K562 (cell line): Measurements from ENCODE around the gene CPED1. TPM values are rescaled to one million over a fixed set of nuclear protein-coding genes. Genes with fewer than 3 reads are reported as not detected.
A peak's percentile ranks its signal among the peaks of the same experiment; 100 is the strongest.

Source experiments
- ATAC-seq: fragments of 200-7000 bp; cut with Tn5 transposase; 3 replicates; pipeline ENCODE4 v1.9.1; 2020; ENCODE audit warnings: moderate library complexity
- BruUV-seq: library from RNA; stranded (reverse); fragments of 400-500 nt; replicated peaks from 2 replicates; lab custom pipeline; 2021; lab: Mats Ljungman, UMichigan
- CTCF ChIA-PET: fragments of 300-600 bp; formaldehyde crosslinking; extraction: SDS; loops from one replicate; lab custom pipeline; 2021; ENCODE audit warnings: low intra/inter-chr PET ratio; lab: Yijun Ruan, JAX
- POLR2A ChIA-PET: fragments of 300-600, 350-650 bp; sonication (Branson Sonifier 250); formaldehyde crosslinking; extraction: SDS; loops from one replicate; lab custom pipeline; 2021; ENCODE audit warnings: antibody characterized with exemption, inconsistent platforms; lab: Yijun Ruan, JAX
- DNase-seq, 4 experiments: peaks; one replicate each; pipeline versions ENCODE4 v3.0.0 to v3.0.0-alpha.2; 2011 to 2018; ENCODE audit warnings: low spot score in 3 of 4, mixed read lengths in 3 of 4; ENCODE audit errors: extremely low read depth in 1 of 4
- FAIRE-seq: peaks from 2 replicates; lab custom pipeline; 2011; peaks lifted over from hg19 to GRCh38; lab: Jason Lieb, UNC
- H2AFZ ChIP-seq: 2 replicates; pipeline ENCODE4 v1.6.0; 2011; ENCODE audit warnings: low read depth, low read length, control low read depth, inconsistent platforms
- H3K27ac ChIP-seq: fragments of 200-600 bp; 3 replicates; pipeline ENCODE4 v1.8.0; 2011; ENCODE audit warnings: low read depth, mild to moderate bottlenecking, control low read depth, inconsistent platforms, low read length, moderate library complexity, mixed read lengths; ENCODE audit errors: extremely low read depth
- H3K27me3 ChIP-seq, 2 experiments: fragments of 300-600 bp in 1 of 2; 2 replicates in 1 of 2; 3 replicates in 1 of 2; pipeline versions ENCODE4 v1.6.0 to v1.8.0; 2011; ENCODE audit warnings: inconsistent platforms in 2 of 2, low read length in 2 of 2, mild to moderate bottlenecking in 1 of 2, mixed read lengths in 1 of 2, moderate library complexity in 1 of 2; ENCODE audit not compliant: control insufficient read depth in 2 of 2, insufficient read depth in 2 of 2
- H3K36me3 ChIP-seq: fragments of 300-600 bp; 3 replicates; pipeline ENCODE4 v1.8.0; 2011; ENCODE audit warnings: mild to moderate bottlenecking, low read length, inconsistent platforms; ENCODE audit not compliant: control insufficient read depth, insufficient read depth
- H3K4me1 ChIP-seq, 2 experiments: fragments of 200-600 bp in 1 of 2; replicated peaks in 1 of 2; 2 replicates in 1 of 2; 3 replicates in 1 of 2; pipeline versions ENCODE4 v1.5.1 to v1.8.0; 2011; ENCODE audit warnings: inconsistent platforms in 2 of 2, low read length in 2 of 2, mild to moderate bottlenecking in 1 of 2, mixed read lengths in 1 of 2, moderate library complexity in 1 of 2; ENCODE audit not compliant: control insufficient read depth in 2 of 2, insufficient read depth in 2 of 2
- H3K4me2 ChIP-seq: 2 replicates; pipeline ENCODE4 v1.6.1; 2011; ENCODE audit warnings: low read length, control low read depth, inconsistent platforms, mixed read lengths; ENCODE audit not compliant: insufficient read depth
- H3K4me3 ChIP-seq: fragments of 200-600 bp; sonication (generic), shearing (Covaris generic); 2 replicates; pipeline ENCODE4 v1.5.1; 2016; ENCODE audit warnings: control low read depth, inconsistent platforms
- H3K79me2 ChIP-seq: fragments of 200-600 bp; 3 replicates; pipeline ENCODE4 v1.8.0; 2011; ENCODE audit warnings: low read length, inconsistent platforms; ENCODE audit not compliant: control insufficient read depth, insufficient read depth
- H3K9ac ChIP-seq, 2 experiments: 2 replicates each; pipeline versions ENCODE4 v1.6.0 to v1.6.1; 2011; ENCODE audit warnings: low read depth in 2 of 2, low read length in 2 of 2, control low read depth in 1 of 2, inconsistent platforms in 1 of 2, mild to moderate bottlenecking in 1 of 2, mixed read lengths in 1 of 2; ENCODE audit not compliant: insufficient read depth in 1 of 2
- H3K9me1 ChIP-seq: one replicate; pipeline ENCODE4 v1.6.0; 2011; ENCODE audit warnings: inconsistent platforms, mild to moderate bottlenecking, low read length, moderate library complexity; ENCODE audit not compliant: control insufficient read depth, insufficient read depth
- H3K9me3 ChIP-seq: replicated peaks from 2 replicates; pipeline ENCODE4 v1.5.1; 2011; ENCODE audit warnings: low read depth, low read length, inconsistent platforms; ENCODE audit not compliant: control insufficient read depth, insufficient read depth
- H4K20me1 ChIP-seq: replicated peaks from 2 replicates; pipeline ENCODE4 v1.6.1; 2011; ENCODE audit warnings: low read length, inconsistent platforms, mixed read lengths; ENCODE audit not compliant: control insufficient read depth, insufficient read depth
- ATF1 ChIP-seq, 2 experiments: fragments of 450-650 bp in 1 of 2; IDR thresholded peaks; 2 replicates each; pipeline ENCODE4 v1.6.1; 2016; ENCODE audit warnings: missing compliant biosample characterization in 1 of 2, missing genetic modification characterization in 1 of 2
- GABPA ChIP-seq: fragments of 200-800 bp; sonication (Bioruptor generic); conservative IDR thresholded peaks from 2 replicates; pipeline ENCODE4 v1.6.1; 2016; ENCODE audit warnings: low read depth, missing genetic modification characterization, missing compliant biosample characterization
- HCFC1 ChIP-seq: IDR thresholded peaks from 2 replicates; pipeline ENCODE4 v1.6.1; 2012; ENCODE audit warnings: low read depth, low read length, improper control_type of control experiment
- MYNN ChIP-seq, 2 experiments: sonication (generic); formaldehyde crosslinking in 1 of 2; IDR thresholded peaks; 2 replicates each; pipeline versions ENCODE4 v1.5.0 to v1.6.1; 2016 to 2020; ENCODE audit warnings: antibody characterized with exemption in 1 of 2, missing genetic modification reagents in 1 of 2
- NR2C2 ChIP-seq, 2 experiments: fragments of 200-800 bp in 1 of 2; sonication (Bioruptor generic) in 1 of 2; sonication (generic) in 1 of 2; formaldehyde crosslinking in 1 of 2; IDR thresholded peaks; 2 replicates each; pipeline versions ENCODE4 v1.6.1 to v1.8.0; 2016 to 2022; ENCODE audit warnings: mild to moderate bottlenecking in 1 of 2, missing compliant biosample characterization in 1 of 2, missing genetic modification characterization in 1 of 2, missing genetic modification reagents in 1 of 2
- RBFOX2 ChIP-seq: fragments of 200-400 bp; formaldehyde crosslinking; IDR thresholded peaks from 2 replicates; pipeline ENCODE4 v1.6.1; 2017; ENCODE audit warnings: low read depth, mild to moderate bottlenecking, low read length, moderate library complexity
- SMARCA4 ChIP-seq: fragments of 450-650 bp; IDR thresholded peaks from 2 replicates; pipeline ENCODE4 v1.6.1; 2016
- SRSF3 ChIP-seq: fragments of 200-400 bp; formaldehyde crosslinking; IDR thresholded peaks from 2 replicates; pipeline ENCODE4 v1.6.1; 2016; ENCODE audit warnings: mild to moderate bottlenecking, low read length, moderate library complexity; ENCODE audit not compliant: insufficient read depth
- ZNF12 ChIP-seq: sonication (generic); formaldehyde crosslinking; IDR thresholded peaks from 2 replicates; pipeline ENCODE4 v1.4.0; 2020; ENCODE audit warnings: mild to moderate bottlenecking, missing genetic modification reagents
- ZNF766 ChIP-seq: fragments of 200-800 bp; sonication (Bioruptor generic); conservative IDR thresholded peaks from 2 replicates; pipeline ENCODE4 v1.6.1; 2016; ENCODE audit warnings: missing genetic modification characterization, missing compliant biosample characterization
- in situ Hi-C: fragments of 300-500 bp; cut with MboI; formaldehyde crosslinking; loops from 4 replicates; pipeline ENCODE4 v1.15.0; 2018; ENCODE audit warnings: inconsistent platforms, mixed read lengths
- intact Hi-C: fragments of 100-400 bp; cut with micrococcal nuclease; formaldehyde crosslinking; loops from 2 replicates; pipeline ENCODE4 v1.14.2; 2022
- polyA plus RNA-seq, 8 experiments: library from polyadenylated mRNA; depleted of rRNA in 4 of 8; stranded (reverse) in 5 of 8; unstranded in 3 of 8; fragments of >200 nt; fragmentation: Nextera tagmentation in 2 of 8; fragmentation: Illumina TruSeq in 1 of 8; extraction: Ambion mirVana in 2 of 8; extraction: Trizol in 1 of 8; gene quantifications; 2 replicates each; pipeline versions ENCODE4 v1.2.1 to v1.2.3, GENCODE V29; 2011 to 2014; ENCODE audit warnings: inconsistent platforms in 1 of 8, missing spikeins in 1 of 8
- total RNA-seq, 7 experiments: library from RNA; depleted of rRNA in 6 of 7; stranded (reverse); fragments of >200 nt in 6 of 7; fragmentation: Illumina TruSeq in 2 of 7; extraction: Trizol in 2 of 7; gene quantifications; 2 replicates each; pipeline versions ENCODE4 v1.2.1 to v1.2.3, GENCODE V29; 2011 to 2021; ENCODE audit warnings: low replicate concordance in 1 of 7
- TF ChIP-seq, protein P1 (sequence below): fragments of 450-650 bp; IDR thresholded peaks from one replicate; pipeline ENCODE4 v1.6.1; 2018; ENCODE audit warnings: mild to moderate bottlenecking, moderate library complexity; ENCODE audit not compliant: partially characterized antibody
- TF ChIP-seq, protein P2 (sequence below): fragments of 250-450 bp; sonication (Bioruptor Pico); IDR thresholded peaks from 2 replicates; pipeline ENCODE4 v1.4.0; 2020; ENCODE audit warnings: mild to moderate bottlenecking
- TF ChIP-seq, protein P3 (sequence below): fragments of 200-800 bp; sonication (Bioruptor generic); IDR thresholded peaks from 2 replicates; pipeline ENCODE4 v1.6.1; 2017; ENCODE audit warnings: missing genetic modification characterization, missing compliant biosample characterization
- TF ChIP-seq, protein P4 (sequence below): IDR thresholded peaks from 2 replicates; pipeline ENCODE4 v1.6.1; 2012; ENCODE audit warnings: low read depth, low read length, improper control_type of control experiment, borderline replicate concordance

The CPED1 gene
- total and polyA plus RNA-seq, 9 of the 15 experiments (the other 6 are each of a cell fraction or from before 2014, with no cell fraction given), result 195 to 393 (median 290) TPM

DNA sequence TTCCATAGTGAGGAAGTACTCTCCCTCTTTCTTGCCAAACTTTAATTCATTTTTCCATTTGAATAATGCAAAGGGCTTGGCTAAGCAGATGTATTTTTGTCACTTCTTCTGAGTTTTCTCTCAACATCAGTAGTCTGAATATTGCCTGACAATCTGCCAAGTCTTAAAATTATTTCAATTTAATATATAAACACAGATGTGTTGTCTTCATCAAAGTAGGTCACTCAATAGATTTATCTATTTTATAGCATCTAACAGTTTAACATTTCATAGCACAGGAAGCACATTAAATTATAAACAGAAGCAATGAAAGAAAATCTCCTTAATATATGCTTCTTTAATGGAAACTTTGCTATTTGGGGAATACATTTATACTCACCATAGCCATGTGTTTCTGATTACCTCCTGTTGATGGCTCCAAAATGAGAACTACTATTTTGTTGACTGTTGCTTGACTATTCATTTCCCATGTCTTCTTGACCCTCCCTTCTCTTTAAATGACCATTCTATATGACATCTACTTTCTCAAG lies 4.5 kb downstream of the CPED1 start:
- POLR2A ChIA-PET, result no interaction called here
- no peaks in the 10 kb centered on the region for H3K27me3 ChIP-seq
- peak; percentile 13 for ATAC-seq
- peak overlapping the region; percentile 63 for H3K4me3 ChIP-seq
- H2AFZ ChIP-seq, result no peak overlapping the region
- CTCF ChIA-PET, result interaction anchor here (8.5 kb wide), 1 partner anchor 85 kb away, joined by 129 read pairs; no protein-coding TSS in a partner anchor
- peaks cover 100% of the 10 kb centered on the region for H3K79me2 ChIP-seq
- H3K27ac ChIP-seq, result peak overlapping the region; percentile 78
- no peak for DNase-seq
- H3K9me1 ChIP-seq, result no peaks in the 10 kb centered on the region
- H4K20me1 ChIP-seq, result no peaks in the 10 kb centered on the region
- in situ Hi-C loops (no loop called here), intact Hi-C loops (loop anchor here (1.0 to 5.0 kb wide), 3 partner anchors 7 to 1086 kb away; no protein-coding TSS in a partner anchor)
- H3K36me3 ChIP-seq, result peaks cover 69% of the 10 kb centered on the region
- no peaks in the 10 kb centered on the region for H3K9me3 ChIP-seq
- TSS peak; percentile 57 for BruUV-seq
- peaks cover 11 to 20% of the 10 kb centered on the region in 2 experiments for H3K4me1 ChIP-seq
- peak overlapping the region; percentile 89 for H3K4me2 ChIP-seq
- peak overlapping the region in 1 of 2 experiments; percentile 87; a peak in 3 of 4 replicates for H3K9ac ChIP-seq
- FAIRE-seq, result no peak
- TF ChIP-seq, protein P1, sequence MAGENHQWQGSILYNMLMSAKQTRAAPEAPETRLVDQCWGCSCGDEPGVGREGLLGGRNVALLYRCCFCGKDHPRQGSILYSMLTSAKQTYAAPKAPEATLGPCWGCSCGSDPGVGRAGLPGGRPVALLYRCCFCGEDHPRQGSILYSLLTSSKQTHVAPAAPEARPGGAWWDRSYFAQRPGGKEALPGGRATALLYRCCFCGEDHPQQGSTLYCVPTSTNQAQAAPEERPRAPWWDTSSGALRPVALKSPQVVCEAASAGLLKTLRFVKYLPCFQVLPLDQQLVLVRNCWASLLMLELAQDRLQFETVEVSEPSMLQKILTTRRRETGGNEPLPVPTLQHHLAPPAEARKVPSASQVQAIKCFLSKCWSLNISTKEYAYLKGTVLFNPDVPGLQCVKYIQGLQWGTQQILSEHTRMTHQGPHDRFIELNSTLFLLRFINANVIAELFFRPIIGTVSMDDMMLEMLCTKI, result no peak
- TF ChIP-seq SRSF3 (no peak), ZNF766 (CRISPR knock-in tag) (peak; percentile 70; the same call in 1 of the 2 replicates), SMARCA4 (0 out of 2 replicates have a peak, but pooled peaks have one; percentile 26), ATF1 (CRISPR knock-in tag; IDR thresholded peaks at IDR 0.05) (no peak), ATF1 (tag; IDR thresholded peaks at IDR 0.05) (no peak), MYNN (IDR thresholded peaks at IDR 0.05) (peak; percentile 82), MYNN (CRISPR knock-in tag; IDR thresholded peaks at IDR 0.05) (no peak), GABPA (tag) (peak; percentile 27; the same call in 1 of the 2 replicates), RBFOX2 (no peak), HCFC1 (no peak), ZNF12 (CRISPR knock-in tag) (no peak), NR2C2 (CRISPR knock-in tag; IDR thresholded peaks at IDR 0.05) (no peak), NR2C2 (tag; IDR thresholded peaks at IDR 0.05) (0 out of 2 replicates have a peak, but pooled peaks have one; percentile 17)
- TF ChIP-seq, protein P2, sequence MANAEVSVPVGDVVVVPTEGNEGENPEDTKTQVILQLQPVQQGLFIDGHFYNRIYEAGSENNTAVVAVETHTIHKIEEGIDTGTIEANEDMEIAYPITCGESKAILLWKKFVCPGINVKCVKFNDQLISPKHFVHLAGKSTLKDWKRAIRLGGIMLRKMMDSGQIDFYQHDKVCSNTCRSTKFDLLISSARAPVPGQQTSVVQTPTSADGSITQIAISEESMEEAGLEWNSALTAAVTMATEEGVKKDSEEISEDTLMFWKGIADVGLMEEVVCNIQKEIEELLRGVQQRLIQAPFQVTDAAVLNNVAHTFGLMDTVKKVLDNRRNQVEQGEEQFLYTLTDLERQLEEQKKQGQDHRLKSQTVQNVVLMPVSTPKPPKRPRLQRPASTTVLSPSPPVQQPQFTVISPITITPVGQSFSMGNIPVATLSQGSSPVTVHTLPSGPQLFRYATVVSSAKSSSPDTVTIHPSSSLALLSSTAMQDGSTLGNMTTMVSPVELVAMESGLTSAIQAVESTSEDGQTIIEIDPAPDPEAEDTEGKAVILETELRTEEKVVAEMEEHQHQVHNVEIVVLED (CRISPR knock-in tag), result no peak
- TF ChIP-seq, protein P3, sequence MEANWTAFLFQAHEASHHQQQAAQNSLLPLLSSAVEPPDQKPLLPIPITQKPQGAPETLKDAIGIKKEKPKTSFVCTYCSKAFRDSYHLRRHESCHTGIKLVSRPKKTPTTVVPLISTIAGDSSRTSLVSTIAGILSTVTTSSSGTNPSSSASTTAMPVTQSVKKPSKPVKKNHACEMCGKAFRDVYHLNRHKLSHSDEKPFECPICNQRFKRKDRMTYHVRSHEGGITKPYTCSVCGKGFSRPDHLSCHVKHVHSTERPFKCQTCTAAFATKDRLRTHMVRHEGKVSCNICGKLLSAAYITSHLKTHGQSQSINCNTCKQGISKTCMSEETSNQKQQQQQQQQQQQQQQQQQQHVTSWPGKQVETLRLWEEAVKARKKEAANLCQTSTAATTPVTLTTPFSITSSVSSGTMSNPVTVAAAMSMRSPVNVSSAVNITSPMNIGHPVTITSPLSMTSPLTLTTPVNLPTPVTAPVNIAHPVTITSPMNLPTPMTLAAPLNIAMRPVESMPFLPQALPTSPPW, result 0 out of 2 replicates have a peak, but pooled peaks have one; percentile 41
- TF ChIP-seq, protein P4, sequence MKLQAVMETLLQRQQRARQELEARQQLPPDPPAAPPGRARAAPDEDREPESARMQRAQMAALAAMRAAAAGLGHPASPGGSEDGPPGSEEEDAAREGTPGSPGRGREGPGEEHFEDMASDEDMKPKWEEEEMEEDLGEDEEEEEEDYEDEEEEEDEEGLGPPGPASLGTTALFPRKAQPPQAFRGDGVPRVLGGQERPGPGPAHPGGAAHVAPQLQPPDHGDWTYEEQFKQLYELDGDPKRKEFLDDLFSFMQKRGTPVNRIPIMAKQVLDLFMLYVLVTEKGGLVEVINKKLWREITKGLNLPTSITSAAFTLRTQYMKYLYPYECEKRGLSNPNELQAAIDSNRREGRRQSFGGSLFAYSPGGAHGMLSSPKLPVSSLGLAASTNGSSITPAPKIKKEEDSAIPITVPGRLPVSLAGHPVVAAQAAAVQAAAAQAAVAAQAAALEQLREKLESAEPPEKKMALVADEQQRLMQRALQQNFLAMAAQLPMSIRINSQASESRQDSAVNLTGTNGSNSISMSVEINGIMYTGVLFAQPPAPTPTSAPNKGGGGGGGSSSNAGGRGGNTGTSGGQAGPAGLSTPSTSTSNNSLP, result 0 out of 2 replicates have a peak, but pooled peaks have one; percentile 15
